Suprapubic skin (tissue), 4 donors: ENCODE results near the gene LDLRAD2.

Source experiments
- CTCF ChIP-seq, 2 donors: fragments of 200-600 bp in 1 of 2; fragments of 450-650 bp in 1 of 2; sonication (generic) in 1 of 2; IDR thresholded peaks; one replicate each; pipeline ENCODE4 v1.5.1; 2016 to 2019; ENCODE audit warnings: antibody characterized with exemption in 2 of 2, mild to moderate bottlenecking in 1 of 2, moderate library complexity in 1 of 2
- EP300 ChIP-seq: sonication (generic); formaldehyde crosslinking; IDR thresholded peaks from one replicate; pipeline ENCODE4 v1.6.1; 2017; ENCODE audit warnings: antibody characterized with exemption
- POLR2A ChIP-seq, 2 donors: fragments of 450-650 bp; IDR thresholded peaks; one replicate each; pipeline ENCODE4 v1.6.1; 2017; ENCODE audit warnings: antibody characterized with exemption in 2 of 2, mild to moderate bottlenecking in 2 of 2, moderate library complexity in 2 of 2
- POLR2AphosphoS5 ChIP-seq, 3 donors: sonication (generic); formaldehyde crosslinking; IDR thresholded peaks; one replicate each; pipeline ENCODE4 v1.6.1; 2017; ENCODE audit warnings: antibody characterized with exemption in 3 of 3

- TF ChIP-seq CTCF (IDR thresholded peaks at IDR 0.05) (no peak), POLR2AphosphoS5 (IDR thresholded peaks at IDR 0.05) (no peak), POLR2A (IDR thresholded peaks at IDR 0.05) (no peak), EP300 (no peak)
Observed at GRCh38 chr1:21839337-21840037, 27.4 kb downstream of the LDLRAD2 start.
